ENCODE data around the gene MELK.

- no peak for TF ChIP-seq POLR2A (IDR thresholded peaks at IDR 0.05)
- TF ChIP-seq POLR2AphosphoS5 (IDR thresholded peaks at IDR 0.05): no peak
- no peak for TF ChIP-seq CTCF (IDR thresholded peaks at IDR 0.05)
Measured at GRCh38 chr9:36623280-36623679, 50.6 kb downstream of the MELK start.

Measured in prostate gland (tissue), 2 donors.